GM19035 (cell line): Measurements from ENCODE around the gene MAGEB6B.
"Not testable (repeated sequence)": the region's sequence is repeated elsewhere in the genome, so short reads cannot be mapped to it uniquely, and the experiment has no call there.

Source experiments
- ATAC-seq: cut with Tn5 transposase; IDR thresholded peaks from one replicate; pipeline ENCODE4 v1.9.1; 2021; ENCODE audit not compliant: unreplicated experiment

MAGEB6B gene

GRCh38 chrX:26160301-26160700, at the start of gene MAGEB6B:
Gene MAGEB6B (plus strand): TSS chrX:26160601. CDS start chrX:26160601, 0 bp downstream.
- no peak for ATAC-seq

- no peak for ATAC-seq
Measured at GRCh38 chrX:26138274-26138673, 22.1 kb upstream of the MAGEB6B start, which contains the start of gene MAGEB18. Gene MAGEB18 (plus strand): TSS chrX:26138343. CDS start chrX:26138986, 643 bp downstream.

DNA sequence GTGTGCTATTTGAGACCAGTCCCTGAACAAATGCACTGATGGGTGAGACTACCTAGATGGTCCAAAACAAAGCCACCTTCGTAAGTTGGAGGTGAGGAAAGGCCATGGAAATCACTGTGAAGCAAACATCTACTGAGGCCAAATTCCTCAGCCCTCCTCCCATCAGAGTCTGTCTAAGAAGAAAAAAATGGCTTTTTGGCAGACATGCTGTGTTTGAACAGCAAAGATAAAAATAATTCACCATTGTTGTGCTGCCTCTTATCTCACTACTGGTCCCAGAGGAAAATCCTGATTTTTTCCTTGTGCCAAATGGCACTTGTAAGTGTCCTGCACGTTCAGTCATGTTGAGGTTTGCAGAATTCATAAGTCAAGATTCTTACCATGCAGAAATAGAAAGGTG, 14.4 kb upstream of the MAGEB6B start:
- no peak for ATAC-seq

DNA sequence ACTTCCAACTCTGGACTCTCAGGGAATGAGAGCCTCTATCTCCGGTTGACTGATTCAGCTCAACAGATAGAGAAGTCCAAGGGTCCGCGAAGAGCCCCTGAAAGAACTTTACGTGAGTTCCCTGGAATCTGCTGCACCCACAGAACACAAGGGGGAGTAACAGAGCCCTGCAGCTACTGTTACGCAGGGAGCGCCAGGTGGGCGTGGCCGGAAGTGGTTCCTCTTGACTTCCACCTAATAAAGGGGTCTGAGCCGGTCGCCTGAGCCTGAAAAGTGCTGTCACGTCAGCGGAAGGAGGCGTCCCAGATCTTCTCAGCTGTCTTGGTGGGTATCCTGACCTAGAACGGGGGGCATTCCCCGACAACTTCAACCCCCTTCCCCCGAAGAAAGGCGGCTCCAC, 31.8 kb downstream of the MAGEB6B start, which contains the start of gene MAGEB6:
Gene MAGEB6, plus strand, starts transcription at position 237 of the 400 bp plus-strand sequence. CDS start 1,407 bp downstream, outside the sequence.
- no peak for ATAC-seq

DNA sequence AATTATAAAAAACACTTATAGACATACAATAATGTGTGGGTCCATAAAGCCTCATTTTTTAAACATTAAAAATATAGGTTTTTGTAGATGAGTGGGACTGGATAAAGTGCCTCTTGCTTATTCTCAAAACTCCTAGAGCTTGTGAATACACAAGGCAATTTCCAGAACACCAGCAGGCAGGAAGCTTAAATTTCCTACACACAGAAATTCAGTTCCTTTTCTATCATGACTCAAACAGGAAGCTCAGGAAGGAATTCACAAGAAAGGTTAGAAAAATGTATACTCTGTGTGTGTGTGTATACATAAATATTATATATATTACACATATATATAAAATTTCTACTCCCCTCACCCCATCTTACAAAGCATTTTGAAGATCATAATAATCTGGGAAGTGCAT, 43.2 kb downstream of the MAGEB6B start:
- no peak for ATAC-seq

GRCh38 chrX:26204717-26205116, 44.3 kb downstream of the MAGEB6B start:
- ATAC-seq: not testable (repeated sequence)

GRCh38 chrX:26208012-26208411, 47.6 kb downstream of the MAGEB6B start:
- no peak for ATAC-seq
